GM12878 (cell line): Measurements from ENCODE around the gene OPCML. TPM values are rescaled to one million over a fixed set of nuclear protein-coding genes. Genes with fewer than 3 reads are reported as not detected.

Source experiments
- ATF2 ChIP-seq: IDR thresholded peaks from 2 replicates; pipeline ENCODE4 v1.6.1; 2012; ENCODE audit warnings: low read length, inconsistent platforms
- BCLAF1 ChIP-seq: fragments of 450-650 bp; IDR thresholded peaks from 2 replicates; pipeline ENCODE4 v1.6.1; 2017; ENCODE audit warnings: antibody characterized with exemption, mild to moderate bottlenecking, moderate library complexity
- E2F8 ChIP-seq: fragments of 450-650 bp; IDR thresholded peaks from 2 replicates; pipeline ENCODE4 v1.6.1; 2018; ENCODE audit warnings: mild to moderate bottlenecking, low read depth, moderate library complexity; ENCODE audit not compliant: partially characterized antibody
- EED ChIP-seq: sonication (generic); IDR thresholded peaks from 2 replicates; pipeline ENCODE4 v1.6.1; 2016; ENCODE audit warnings: antibody characterized with exemption, low read depth
- GATAD2B ChIP-seq: fragments of 450-650 bp; conservative IDR thresholded peaks from 2 replicates; pipeline ENCODE4 v1.6.1; 2017; ENCODE audit warnings: low read depth, mild to moderate bottlenecking, moderate library complexity
- IRF4 ChIP-seq: IDR thresholded peaks from 2 replicates; pipeline ENCODE4 v1.6.1; 2011; ENCODE audit warnings: low read depth, low read length
- MAX ChIP-seq: IDR thresholded peaks from 2 replicates; pipeline ENCODE4 v1.6.1; 2012; ENCODE audit warnings: low read depth, low read length, improper control_type of control experiment
- NR2C1 ChIP-seq: fragments of 450-650 bp; IDR thresholded peaks from 2 replicates; pipeline ENCODE4 v1.6.1; 2017; ENCODE audit warnings: antibody characterized with exemption, mild to moderate bottlenecking, moderate library complexity
- NR2F1 ChIP-seq: fragments of 450-650 bp; conservative IDR thresholded peaks from 2 replicates; pipeline ENCODE4 v1.6.1; 2017; ENCODE audit warnings: mild to moderate bottlenecking
- PKNOX1 ChIP-seq: fragments of 450-650 bp; IDR thresholded peaks from 2 replicates; pipeline ENCODE4 v1.6.1; 2016; ENCODE audit warnings: mild to moderate bottlenecking
- SMARCA5 ChIP-seq: fragments of 450-650 bp; IDR thresholded peaks from 2 replicates; pipeline ENCODE4 v1.6.1; 2017; ENCODE audit warnings: mild to moderate bottlenecking
- SPI1 ChIP-seq: IDR thresholded peaks from 2 replicates; pipeline ENCODE4 v1.6.1; 2011; ENCODE audit warnings: low read depth, mild to moderate bottlenecking, low read length, moderate library complexity, borderline replicate concordance; ENCODE audit not compliant: insufficient read depth
- TAF1 ChIP-seq: IDR thresholded peaks from 2 replicates; pipeline ENCODE4 v1.6.1; 2011; ENCODE audit warnings: mild to moderate bottlenecking, low read depth, low read length, borderline replicate concordance
- ZBTB4 ChIP-seq: fragments of 450-650 bp; formaldehyde crosslinking; IDR thresholded peaks from 2 replicates; pipeline ENCODE4 v1.4.0; 2022; ENCODE audit warnings: mild to moderate bottlenecking, moderate library complexity
- polyA plus RNA-seq, 11 experiments: library from polyadenylated mRNA; depleted of rRNA in 4 of 11; unstranded in 6 of 11; stranded (reverse) in 5 of 11; fragments of >200 nt; fragmentation: Nextera tagmentation in 4 of 11; fragmentation: Illumina TruSeq in 1 of 11; extraction: Ambion mirVana in 4 of 11; extraction: Trizol in 1 of 11; gene quantifications; 1 replicate in 1 of 11; 2 replicates in 10 of 11; pipeline versions ENCODE4 v1.2.1 to v1.2.3, GENCODE V29; 2011 to 2016; ENCODE audit warnings: inconsistent platforms in 2 of 11, missing spikeins in 2 of 11, low read depth in 1 of 11
- total RNA-seq, 4 experiments: library from RNA; depleted of rRNA in 3 of 4; stranded (reverse); fragments of >200 nt in 3 of 4; fragmentation: Illumina TruSeq in 1 of 4; extraction: Trizol in 1 of 4; gene quantifications; 2 replicates each; pipeline versions ENCODE4 v1.2.1 to v1.2.3, GENCODE V29; 2013 to 2021

Gene OPCML
- total and polyA plus RNA-seq, 10 of the 15 experiments (the other 5 are each of a cell fraction or from before 2014, with no cell fraction given), result 0.84 TPM; not detected in 9

GRCh38 chr11:133180201-133180600 lies 352.1 kb downstream of the OPCML start (continued):
- no peak for TF ChIP-seq ZBTB4 (CRISPR knock-in tag)
- no peak for TF ChIP-seq NR2C1
- no peak for TF ChIP-seq SMARCA5
- no peak for TF ChIP-seq PKNOX1
- no peak for TF ChIP-seq E2F8
- TF ChIP-seq SPI1, result peak; percentile 73
- no peak for TF ChIP-seq MAX
- no peak for TF ChIP-seq GATAD2B
- no peak for TF ChIP-seq NR2F1
- TF ChIP-seq BCLAF1, result no peak
- 0 out of 2 replicates have a peak, but pooled peaks have one; percentile 17 for TF ChIP-seq IRF4
- TF ChIP-seq TAF1, result no peak
- no peak for TF ChIP-seq EED
- no peak for TF ChIP-seq ATF2
